Activated gamma-delta T cell (primary cell): ENCODE data around the gene ERC2.

Experiments used
- DNase-seq: peaks from one replicate; lab custom pipeline; 2025; lab: John Stamatoyannopoulos, UW

ERC2 gene

GRCh38 chr3:55826731-55827496 lies 641.4 kb downstream of the ERC2 start:
- DNase-seq = no peak

DNA sequence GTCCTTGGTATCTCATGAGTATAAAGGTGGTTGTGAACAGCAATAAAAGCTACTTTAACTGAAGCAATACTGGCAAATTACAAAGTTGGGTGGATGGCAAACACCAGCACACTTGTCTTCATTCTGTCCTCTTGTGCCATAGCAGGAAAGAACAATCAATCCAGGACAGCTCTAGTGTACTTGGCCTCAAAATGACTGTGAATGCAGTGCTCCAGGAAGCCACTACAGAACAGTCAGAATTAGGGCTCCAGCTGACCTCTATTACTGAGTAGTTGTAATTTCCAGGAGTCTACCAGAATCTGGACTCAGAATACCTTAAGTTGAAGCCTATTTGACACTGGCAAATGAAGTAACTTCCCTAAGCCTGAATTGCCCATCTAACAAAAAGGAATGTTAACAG lies 642.2 kb downstream of the ERC2 start:
- no peak for DNase-seq

GRCh38 chr3:55824406-55824805 lies 643.9 kb downstream of the ERC2 start:
- DNase-seq = no peak

GRCh38 chr3:55823829-55824228 lies 644.4 kb downstream of the ERC2 start:
- no peak for DNase-seq

- DNase-seq = no peak
These were observed 645.3 kb downstream of the ERC2 start for GRCh38 chr3:55823001-55823400.

DNA sequence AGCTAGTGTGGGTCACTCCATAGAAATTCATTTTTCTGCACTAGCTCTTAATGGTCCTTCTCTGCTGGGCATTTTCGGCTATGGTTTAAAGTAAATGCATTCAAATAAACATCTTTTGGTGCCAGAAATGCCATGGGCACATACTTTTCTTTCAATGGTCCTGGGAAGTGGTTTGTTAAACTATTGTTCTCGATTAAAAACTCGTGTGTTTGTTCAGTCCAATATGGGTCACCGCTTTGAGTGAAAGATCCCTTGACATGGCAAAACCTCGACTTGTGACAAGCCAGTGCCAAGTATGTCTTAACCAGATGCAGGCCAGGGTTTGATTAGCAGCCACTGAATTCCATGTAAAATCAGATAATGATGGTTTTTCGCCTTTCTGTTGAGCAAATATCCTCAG lies 649.3 kb downstream of the ERC2 start:
- DNase-seq = no peak

GRCh38 chr3:55818485-55818884 lies 649.8 kb downstream of the ERC2 start:
- DNase-seq = no peak

- DNase-seq = no peak
These were observed 651.3 kb downstream of the ERC2 start for GRCh38 chr3:55816794-55817576.

DNA sequence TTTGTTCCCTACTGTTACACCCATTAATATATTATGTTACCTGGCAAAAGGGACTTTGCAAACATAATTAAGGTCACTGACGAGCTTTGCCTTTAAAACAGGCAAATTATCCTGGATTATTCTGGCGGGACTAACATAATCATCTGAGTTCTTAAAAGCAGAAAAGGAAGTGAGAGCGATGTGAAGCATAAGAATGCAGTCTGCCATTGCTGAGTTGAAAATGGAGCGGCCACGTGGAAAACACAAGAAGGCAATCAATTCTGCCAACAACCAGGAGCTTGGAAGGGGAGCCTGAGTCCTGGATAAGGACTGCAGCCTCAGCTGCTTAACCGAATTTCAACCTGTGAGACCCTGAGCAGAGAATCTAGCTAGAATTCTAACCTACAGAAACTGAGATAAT lies 653.0 kb downstream of the ERC2 start:
- no peak for DNase-seq

DNA sequence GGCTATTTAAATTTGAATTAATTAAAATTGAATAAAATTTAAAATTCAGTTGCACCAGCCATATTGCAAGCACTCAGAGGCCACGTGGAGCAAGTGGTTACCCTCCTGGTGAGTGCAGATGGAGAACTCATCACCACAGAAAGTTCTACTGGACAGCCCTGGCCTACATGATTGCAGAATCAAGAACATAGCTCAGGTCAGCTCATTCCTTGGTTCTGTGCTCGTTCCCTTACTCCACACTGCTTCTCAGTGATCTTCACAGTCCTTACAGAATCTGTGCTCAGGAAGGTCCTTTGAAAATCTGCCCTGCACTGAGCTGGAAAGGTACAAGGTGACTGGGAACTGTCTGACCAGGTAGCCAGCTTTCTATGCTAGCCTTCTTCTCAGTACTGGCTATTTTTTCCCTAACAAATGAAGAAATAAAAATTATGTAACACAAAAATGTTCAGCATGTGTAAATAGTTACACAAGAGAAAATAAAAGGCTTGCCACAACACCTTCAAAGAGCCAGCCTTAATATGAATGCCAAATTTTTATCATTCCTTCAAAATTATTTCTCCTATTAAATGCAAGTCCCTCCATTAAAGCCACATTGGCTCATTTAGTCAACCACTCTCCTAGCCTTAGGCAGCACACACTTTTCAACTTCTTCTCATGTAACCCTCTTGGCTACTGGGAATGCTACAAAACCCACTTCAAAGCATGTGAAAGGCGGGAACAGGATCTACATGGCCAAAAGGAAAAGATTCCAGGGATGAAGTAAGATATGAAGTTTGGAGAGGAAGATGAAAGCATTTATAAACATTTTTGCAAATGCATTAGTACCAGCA lies 654.8 kb downstream of the ERC2 start:
- DNase-seq = no peak

DNA sequence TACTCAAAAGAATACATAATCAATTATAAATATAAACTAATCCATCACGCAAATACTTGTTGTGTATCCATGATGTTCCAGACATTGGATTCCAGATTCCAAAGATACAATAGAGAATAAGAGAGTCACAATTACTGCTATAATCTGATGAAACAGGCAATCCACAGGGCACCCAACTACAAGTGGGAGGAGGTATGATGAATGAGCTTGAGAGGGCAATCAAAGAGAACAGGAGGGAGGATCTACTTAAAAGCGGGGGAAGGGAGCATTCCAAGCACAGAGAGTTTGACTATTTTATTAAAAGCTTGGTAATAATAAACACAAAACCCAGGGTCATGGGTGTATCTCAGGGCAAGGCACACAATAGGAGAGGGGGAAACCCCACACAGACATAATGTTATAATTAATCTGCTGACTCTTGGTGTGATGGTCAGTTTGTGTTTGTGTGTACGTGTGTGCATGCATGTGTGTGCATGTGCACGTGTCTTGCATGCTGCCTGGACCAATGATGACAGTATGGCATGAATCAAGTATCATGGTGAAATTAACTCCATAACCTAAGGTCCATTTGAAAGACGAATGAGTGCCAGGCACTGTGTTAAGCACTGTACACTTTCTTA lies 655.8 kb downstream of the ERC2 start:
- no peak for DNase-seq

DNA sequence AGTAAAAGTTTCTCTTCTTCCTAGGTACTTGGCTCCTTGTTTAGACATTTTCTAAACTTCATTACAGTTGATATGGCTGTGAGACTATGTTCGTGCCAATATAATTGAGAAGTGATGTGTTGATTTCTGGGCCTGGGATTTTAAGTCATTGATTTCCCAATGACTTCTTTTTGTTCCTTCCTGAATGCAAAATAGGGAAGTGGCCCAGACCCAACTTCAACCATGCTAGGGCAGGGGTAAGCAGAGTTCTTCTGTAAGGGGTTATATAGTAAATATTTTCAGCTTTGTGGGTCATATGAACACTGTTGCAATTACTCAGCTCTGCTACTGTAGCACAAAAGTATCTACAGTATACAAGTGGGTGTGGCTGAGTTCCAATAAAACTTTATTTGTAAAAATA lies 661.1 kb downstream of the ERC2 start:
- DNase-seq = no peak

- no peak for DNase-seq
These were observed 663.1 kb downstream of the ERC2 start for GRCh38 chr3:55805169-55805568.

DNA sequence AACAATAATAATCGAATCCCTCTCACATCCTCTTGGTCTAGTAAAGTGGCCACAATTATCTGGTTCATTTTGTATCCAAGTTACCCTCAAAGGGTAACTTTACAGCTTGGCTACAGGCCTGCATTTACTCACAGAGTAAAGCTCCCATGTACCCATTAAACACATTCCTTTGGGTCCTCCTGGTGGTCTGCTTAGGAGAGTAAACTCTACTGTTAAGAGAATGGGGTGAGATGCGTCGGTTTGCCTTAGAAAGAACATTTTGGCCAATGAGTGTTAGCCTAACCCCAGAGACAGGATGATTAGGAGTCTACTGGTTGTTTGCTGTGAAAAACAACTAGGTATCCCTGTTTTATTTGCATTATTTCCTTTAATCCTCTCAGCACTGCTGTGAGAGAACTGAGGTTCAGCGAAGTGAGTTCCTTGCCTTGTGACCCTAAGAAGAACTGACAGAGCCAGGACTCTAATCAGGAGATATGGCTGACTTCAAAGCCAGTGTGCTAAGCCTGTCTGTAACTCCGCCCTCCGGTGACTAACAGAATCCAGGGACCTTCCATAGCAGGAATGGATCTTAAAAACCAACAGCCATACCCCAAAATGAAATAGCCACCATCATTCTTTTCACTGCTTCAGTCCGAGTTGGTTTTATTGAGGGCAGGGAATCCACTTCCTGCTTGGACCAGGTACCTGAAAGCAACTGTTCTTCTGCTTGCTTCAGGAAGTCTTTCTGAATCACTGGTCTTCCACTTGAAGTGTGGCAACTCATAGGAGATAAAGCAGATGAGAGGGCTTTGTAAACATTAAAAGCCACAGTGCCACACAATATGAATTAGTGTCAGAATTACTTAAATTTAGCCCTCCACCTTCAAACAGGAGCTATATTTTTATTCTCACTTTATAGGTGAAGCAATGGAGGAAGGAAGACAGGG lies 663.8 kb downstream of the ERC2 start:
- no peak for DNase-seq

- DNase-seq = no peak
These were observed 665.5 kb downstream of the ERC2 start for GRCh38 chr3:55802816-55803215.

DNA sequence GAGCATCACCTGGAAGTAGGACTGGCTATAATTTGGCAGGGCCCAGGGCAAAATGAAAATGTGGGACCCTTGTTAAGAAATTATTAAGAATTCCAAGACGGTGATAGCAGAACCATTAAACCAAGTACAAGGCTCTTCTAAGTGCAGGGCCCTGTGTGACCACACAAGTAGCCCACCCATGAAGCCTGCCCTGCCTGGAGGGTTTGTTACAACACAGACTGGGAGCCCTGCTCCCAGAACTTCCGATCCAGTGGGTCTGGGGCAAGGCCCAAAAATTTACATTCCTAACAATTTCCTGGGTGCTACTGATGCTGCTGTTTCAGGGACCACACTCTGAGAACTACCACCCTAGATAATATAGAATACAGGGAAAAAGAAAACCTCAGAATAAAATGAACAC lies 666.6 kb downstream of the ERC2 start:
- no peak for DNase-seq

- DNase-seq = no peak
These were observed 667.2 kb downstream of the ERC2 start for GRCh38 chr3:55801068-55801467.

DNA sequence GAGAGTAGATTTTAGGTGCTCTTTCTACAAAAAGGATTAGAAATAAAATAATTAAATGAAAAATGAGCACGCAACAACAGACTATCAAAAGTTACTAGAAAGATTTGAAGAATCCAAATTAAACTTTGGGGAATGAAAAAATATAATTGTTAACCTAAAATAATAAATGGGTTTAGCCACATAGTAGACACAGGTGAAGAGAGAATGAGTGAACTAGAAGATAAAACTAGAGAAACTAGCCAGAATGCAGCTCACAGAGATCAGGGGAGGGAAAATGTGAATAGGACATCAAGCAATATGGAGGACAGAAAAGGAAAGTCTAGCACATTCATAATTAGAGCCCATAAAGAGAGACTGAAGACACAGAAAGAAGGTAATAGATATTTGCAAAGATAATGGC lies 670.5 kb downstream of the ERC2 start:
- no peak for DNase-seq

DNA sequence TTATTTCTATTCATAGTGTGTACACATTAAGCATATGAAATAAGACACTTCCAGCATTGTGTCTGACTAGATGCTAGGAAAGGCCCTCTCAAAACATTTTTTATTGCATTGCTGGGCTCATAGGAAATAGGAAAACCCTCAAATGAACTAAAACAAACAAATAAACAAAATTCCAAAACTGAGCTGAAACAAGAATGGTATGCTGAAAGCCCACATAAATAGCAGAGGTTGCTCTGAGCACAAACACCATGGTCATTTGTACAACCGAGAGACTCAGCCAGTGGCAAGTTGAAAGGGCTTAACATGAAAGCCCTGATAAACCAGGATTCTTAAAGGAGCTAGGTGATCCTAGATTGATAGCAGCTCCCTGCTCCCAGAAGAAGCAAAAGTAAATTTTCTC lies 671.2 kb downstream of the ERC2 start:
- DNase-seq = no peak

GRCh38 chr3:55796533-55796932 lies 671.7 kb downstream of the ERC2 start:
- no peak for DNase-seq

- DNase-seq = no peak
These were observed 672.5 kb downstream of the ERC2 start for GRCh38 chr3:55795746-55796145.
